C4-2B (cell line): ENCODE measurements around the gene CEACAM3.

Source experiments
- H3K27ac ChIP-seq: fragments of 450-650 bp; 2 replicates; pipeline ENCODE4 v1.5.1; 2017
- CTCF ChIP-seq: fragments of 450-650 bp; conservative IDR thresholded peaks from 2 replicates; pipeline ENCODE4 v1.5.1; 2017; ENCODE audit warnings: mild to moderate bottlenecking
- ZFX ChIP-seq: fragments of 450-650 bp; IDR thresholded peaks from 2 replicates; pipeline ENCODE4 v1.6.1; 2017

CEACAM3 gene

DNA sequence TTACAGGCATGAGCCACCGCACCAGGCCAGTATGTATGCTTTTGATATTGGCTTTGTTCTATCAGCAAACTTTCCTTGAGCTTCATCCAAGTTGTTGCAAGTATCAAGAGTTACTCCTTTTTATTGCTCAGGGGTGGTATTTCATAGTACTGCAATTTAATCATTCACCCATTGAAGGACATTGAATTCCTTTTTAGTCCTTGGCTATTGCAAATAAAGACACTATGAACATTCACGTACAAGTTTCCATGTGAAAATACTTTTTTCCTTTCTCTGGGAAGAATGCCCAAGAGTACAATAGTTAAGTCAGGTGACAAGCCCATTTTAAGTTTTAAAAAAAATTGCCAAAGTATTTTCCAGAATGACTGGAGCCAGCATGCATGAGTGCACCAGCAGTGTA is 20.4 kb downstream of the CEACAM3 start:
- no peak overlapping the region for H3K27ac ChIP-seq
- TF ChIP-seq ZFX (no peak), CTCF (no peak)

GRCh38 chr19:41821003-41821735 is 24.8 kb downstream of the CEACAM3 start:
- no peak overlapping the region for H3K27ac ChIP-seq
- peak; percentile 63 for TF ChIP-seq CTCF
- no peak for TF ChIP-seq ZFX

DNA sequence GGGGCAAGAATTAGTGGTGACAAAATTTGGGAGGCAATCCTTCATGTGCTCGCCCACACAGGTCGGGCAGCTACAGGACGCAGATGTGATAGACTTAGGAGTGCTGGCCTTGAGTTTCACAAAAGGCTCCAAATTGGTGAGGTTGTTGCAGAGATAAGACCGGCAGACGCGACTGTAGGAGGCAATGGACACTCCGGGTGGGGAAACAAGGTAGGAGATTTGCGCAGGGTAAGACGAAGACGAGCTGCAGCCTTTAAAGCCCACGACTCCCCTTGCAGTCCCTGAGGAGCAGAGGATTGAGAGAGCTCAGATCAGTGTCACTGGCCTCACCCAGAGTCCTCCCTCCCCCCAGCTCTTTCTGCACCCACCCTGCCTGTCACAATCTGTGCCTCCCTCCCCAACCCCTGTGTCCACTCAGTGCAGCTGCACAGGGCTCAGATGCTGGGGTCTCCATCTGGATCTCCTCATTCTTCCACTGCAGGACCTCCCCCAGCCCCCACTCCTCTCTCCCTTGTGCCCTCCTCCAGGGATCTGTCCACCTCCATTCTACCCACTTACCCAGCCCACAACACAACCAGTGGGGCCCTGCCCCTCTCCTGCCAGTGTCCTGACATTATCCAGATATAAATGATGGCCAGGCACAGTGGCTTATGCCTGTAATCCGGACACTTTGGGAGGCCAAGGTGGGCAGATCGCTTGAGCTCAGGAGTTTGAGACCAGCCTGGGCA is 41.8 kb downstream of the CEACAM3 start:
- TF ChIP-seq CTCF (no peak), ZFX (no peak)
- no peak overlapping the region for H3K27ac ChIP-seq

DNA sequence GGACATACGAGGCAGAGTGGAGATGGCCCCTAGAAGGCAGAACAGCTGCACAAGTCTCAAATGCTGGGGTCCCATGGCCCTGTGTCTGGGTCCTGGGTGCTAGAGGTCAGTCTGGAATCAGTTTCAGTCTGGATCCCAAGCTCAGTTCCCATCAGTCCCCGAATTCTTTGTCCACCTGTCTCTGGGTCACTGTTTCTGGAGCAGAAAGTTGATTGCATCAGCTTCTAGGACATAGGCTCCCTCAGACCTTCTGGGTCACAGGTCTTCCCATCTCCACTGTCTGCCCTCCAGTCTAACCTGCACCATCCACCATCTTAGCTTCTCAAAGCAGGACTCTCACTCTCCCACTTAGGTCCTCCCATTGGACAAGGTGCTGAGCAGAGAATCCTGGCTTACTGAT is 42.8 kb downstream of the CEACAM3 start:
- TF ChIP-seq ZFX = no peak
- no peak for TF ChIP-seq CTCF
- no peak overlapping the region for H3K27ac ChIP-seq

DNA sequence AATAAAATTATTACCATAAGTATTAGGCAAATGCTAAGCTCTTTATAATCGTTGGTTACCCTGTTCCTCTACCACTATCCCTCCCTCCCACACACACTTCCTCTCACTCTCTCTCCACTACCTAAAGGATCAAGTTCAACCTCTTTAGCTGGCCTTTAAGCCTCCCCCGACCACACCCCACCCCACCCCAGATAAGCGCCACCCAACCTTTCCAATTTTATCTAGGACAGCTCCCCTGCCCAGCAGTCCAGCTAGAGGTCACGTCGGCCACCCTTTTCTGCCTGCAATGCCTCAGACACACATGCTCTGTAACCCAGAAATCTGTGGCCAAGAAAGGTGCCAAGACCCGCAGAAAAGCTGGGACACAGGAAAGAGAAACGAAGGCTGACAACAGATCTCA is 47.0 kb downstream of the CEACAM3 start:
- TF ChIP-seq CTCF = no peak
- no peak for TF ChIP-seq ZFX
- no peak overlapping the region for H3K27ac ChIP-seq

GRCh38 chr19:41844601-41845000 is 48.2 kb downstream of the CEACAM3 start, which contains the start of gene LYPD4:
LYPD4 (minus strand) TSS chr19:41844683; CDS start chr19:41839285, 5,398 bp downstream.
- TF ChIP-seq CTCF (no peak), ZFX (no peak)

DNA sequence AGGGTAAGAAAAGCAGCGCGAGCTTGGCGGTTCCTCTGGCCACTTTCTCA is 48.4 kb downstream of the CEACAM3 start, which contains the start of gene DMRTC2:
DMRTC2 (plus strand) TSS at position 42 of the 50 bp plus-strand sequence. CDS start 2,387 bp downstream, outside the sequence.
- no peak for TF ChIP-seq CTCF
- TF ChIP-seq ZFX = no peak
- H3K27ac ChIP-seq = peak within 1 kb of the TSS; percentile 27

More at GRCh38 chr19:41844601-41845000, 48.2 kb downstream of the CEACAM3 start, which contains the start of gene LYPD4:
- H3K27ac ChIP-seq = peak within 1 kb of the TSS; percentile 27
